Ovary (tissue), 3 donors: ENCODE measurements around the gene PCSK5.

Experiments
- EP300 ChIP-seq: sonication (generic); formaldehyde crosslinking; IDR thresholded peaks from one replicate; pipeline ENCODE4 v1.6.1; 2017; ENCODE audit warnings: antibody characterized with exemption
- POLR2A ChIP-seq: fragments of 450-650 bp; IDR thresholded peaks from one replicate; pipeline ENCODE4 v1.6.1; 2017; ENCODE audit warnings: antibody characterized with exemption, mild to moderate bottlenecking, moderate library complexity
- TF ChIP-seq, protein P1 (sequence below), 3 donors: fragments of 450-650 bp in 2 of 3; fragments of 200-600 bp in 1 of 3; IDR thresholded peaks; one replicate each; pipeline versions ENCODE4 v1.5.1 to v1.8.0; 2016 to 2022; ENCODE audit warnings: antibody characterized with exemption in 3 of 3, mild to moderate bottlenecking in 1 of 3
- donor health status: DM: no; HTN: no; CAD: no.

DNA sequence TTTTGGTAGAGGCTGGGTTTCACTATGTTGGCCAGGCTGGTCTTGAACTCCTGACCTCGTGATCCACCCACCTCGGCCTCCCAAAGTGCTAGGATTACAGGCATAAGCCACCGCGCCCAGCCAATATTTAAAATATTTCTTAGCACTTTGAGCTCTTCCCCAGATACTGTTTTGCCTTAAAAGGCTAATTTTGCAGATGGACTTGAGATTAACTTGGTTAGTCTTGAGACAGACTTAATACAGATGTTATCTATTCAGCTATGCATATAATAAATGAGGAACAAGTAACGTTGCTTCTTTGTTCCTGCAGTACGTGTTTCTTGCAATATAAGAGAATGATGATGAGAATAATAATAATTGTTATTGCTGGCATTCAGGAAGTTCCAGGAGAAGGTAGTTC is 56.3 kb downstream of the PCSK5 start:
- TF ChIP-seq, protein P1, sequence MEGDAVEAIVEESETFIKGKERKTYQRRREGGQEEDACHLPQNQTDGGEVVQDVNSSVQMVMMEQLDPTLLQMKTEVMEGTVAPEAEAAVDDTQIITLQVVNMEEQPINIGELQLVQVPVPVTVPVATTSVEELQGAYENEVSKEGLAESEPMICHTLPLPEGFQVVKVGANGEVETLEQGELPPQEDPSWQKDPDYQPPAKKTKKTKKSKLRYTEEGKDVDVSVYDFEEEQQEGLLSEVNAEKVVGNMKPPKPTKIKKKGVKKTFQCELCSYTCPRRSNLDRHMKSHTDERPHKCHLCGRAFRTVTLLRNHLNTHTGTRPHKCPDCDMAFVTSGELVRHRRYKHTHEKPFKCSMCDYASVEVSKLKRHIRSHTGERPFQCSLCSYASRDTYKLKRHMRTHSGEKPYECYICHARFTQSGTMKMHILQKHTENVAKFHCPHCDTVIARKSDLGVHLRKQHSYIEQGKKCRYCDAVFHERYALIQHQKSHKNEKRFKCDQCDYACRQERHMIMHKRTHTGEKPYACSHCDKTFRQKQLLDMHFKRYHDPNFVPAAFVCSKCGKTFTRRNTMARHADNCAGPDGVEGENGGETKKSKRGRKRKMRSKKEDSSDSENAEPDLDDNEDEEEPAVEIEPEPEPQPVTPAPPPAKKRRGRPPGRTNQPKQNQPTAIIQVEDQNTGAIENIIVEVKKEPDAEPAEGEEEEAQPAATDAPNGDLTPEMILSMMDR (IDR thresholded peaks at IDR 0.05): no peak
- TF ChIP-seq POLR2A (no peak), EP300 (no peak)
